ENCODE results near the gene MINK1. TPM values are rescaled to one million over a fixed set of nuclear protein-coding genes. Genes with fewer than 3 reads are reported as not detected.
A peak's percentile ranks its signal among the peaks of the same experiment; 100 is the strongest.
"Not testable (repeated sequence)": the region's sequence is repeated elsewhere in the genome, so short reads cannot be mapped to it uniquely, and the experiment has no call there.

Gene MINK1
- total RNA-seq, 1 donor from 2014 or later = 117 TPM

GRCh38 chr17:4919511-4920047 is 86.4 kb downstream of the MINK1 start:
- no peak for DNase-seq (ENCODE audit: low spot score in 2 of 2, unreplicated experiment in 2 of 2)
- TF ChIP-seq, protein P1, sequence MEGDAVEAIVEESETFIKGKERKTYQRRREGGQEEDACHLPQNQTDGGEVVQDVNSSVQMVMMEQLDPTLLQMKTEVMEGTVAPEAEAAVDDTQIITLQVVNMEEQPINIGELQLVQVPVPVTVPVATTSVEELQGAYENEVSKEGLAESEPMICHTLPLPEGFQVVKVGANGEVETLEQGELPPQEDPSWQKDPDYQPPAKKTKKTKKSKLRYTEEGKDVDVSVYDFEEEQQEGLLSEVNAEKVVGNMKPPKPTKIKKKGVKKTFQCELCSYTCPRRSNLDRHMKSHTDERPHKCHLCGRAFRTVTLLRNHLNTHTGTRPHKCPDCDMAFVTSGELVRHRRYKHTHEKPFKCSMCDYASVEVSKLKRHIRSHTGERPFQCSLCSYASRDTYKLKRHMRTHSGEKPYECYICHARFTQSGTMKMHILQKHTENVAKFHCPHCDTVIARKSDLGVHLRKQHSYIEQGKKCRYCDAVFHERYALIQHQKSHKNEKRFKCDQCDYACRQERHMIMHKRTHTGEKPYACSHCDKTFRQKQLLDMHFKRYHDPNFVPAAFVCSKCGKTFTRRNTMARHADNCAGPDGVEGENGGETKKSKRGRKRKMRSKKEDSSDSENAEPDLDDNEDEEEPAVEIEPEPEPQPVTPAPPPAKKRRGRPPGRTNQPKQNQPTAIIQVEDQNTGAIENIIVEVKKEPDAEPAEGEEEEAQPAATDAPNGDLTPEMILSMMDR (IDR thresholded peaks at IDR 0.05; ENCODE audit: unreplicated experiment) = no peak
- peaks cover 11% of the 10 kb centered on the region for H3K4me1 Mint-ChIP-seq
- no peaks in the 10 kb centered on the region for H3K9me3 Mint-ChIP-seq
- H3K36me3 Mint-ChIP-seq = no peaks in the 10 kb centered on the region
- peak overlapping the region; percentile 4 for H3K4me3 Mint-ChIP-seq
- peak overlapping the region; percentile 78 for H3K27ac Mint-ChIP-seq
- no peaks in the 10 kb centered on the region for H3K27me3 Mint-ChIP-seq (ENCODE audit: low read depth)

- H3K9me3 Mint-ChIP-seq = no peaks in the 10 kb centered on the region
- no peak for DNase-seq (ENCODE audit: low spot score in 2 of 2, unreplicated experiment in 2 of 2)
- peak overlapping the region; percentile 16 for H3K27ac Mint-ChIP-seq
- no peak overlapping the region for H3K4me3 Mint-ChIP-seq
- TF ChIP-seq, protein P1 (IDR thresholded peaks at IDR 0.05; ENCODE audit: unreplicated experiment) = no peak
- H3K36me3 Mint-ChIP-seq = no peaks in the 10 kb centered on the region
- H3K4me1 Mint-ChIP-seq = peaks cover 11% of the 10 kb centered on the region
- no peaks in the 10 kb centered on the region for H3K27me3 Mint-ChIP-seq (ENCODE audit: low read depth)
Measured at GRCh38 chr17:4920351-4921048, 87.4 kb downstream of the MINK1 start.

DNA sequence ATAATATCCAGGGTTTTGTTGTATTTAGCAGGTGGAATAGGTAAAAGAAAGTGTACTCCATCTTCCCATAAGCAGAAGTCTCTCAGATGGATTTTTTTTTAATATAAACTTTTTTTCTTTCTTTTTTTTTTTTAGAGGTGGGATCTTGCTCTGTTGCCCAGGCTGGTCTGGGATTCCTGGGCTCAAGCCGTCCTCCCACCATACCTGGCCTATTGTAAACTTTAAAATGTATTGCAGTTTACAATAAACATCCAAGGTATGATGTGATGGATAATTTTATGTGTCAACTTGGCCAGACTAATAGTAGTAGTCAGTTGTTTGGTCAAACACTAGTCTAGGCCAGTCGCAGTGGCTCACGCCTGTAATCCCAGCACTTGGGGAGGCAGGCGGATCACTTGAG is 88.2 kb downstream of the MINK1 start:
- H3K36me3 Mint-ChIP-seq = no peaks in the 10 kb centered on the region
- H3K9me3 Mint-ChIP-seq = no peaks in the 10 kb centered on the region
- no peaks in the 10 kb centered on the region for H3K27me3 Mint-ChIP-seq (ENCODE audit: low read depth)
- no peak overlapping the region for H3K4me3 Mint-ChIP-seq
- no peak for DNase-seq (ENCODE audit: low spot score in 2 of 2, unreplicated experiment in 2 of 2)
- TF ChIP-seq, protein P1 (IDR thresholded peaks at IDR 0.05; ENCODE audit: unreplicated experiment) = no peak
- peaks cover 11% of the 10 kb centered on the region for H3K4me1 Mint-ChIP-seq
- H3K27ac Mint-ChIP-seq = no peak overlapping the region

GRCh38 chr17:4926577-4927335 is 93.6 kb downstream of the MINK1 start:
- not testable (repeated sequence) for H3K9me3 Mint-ChIP-seq; H3K27me3 Mint-ChIP-seq (ENCODE audit: low read depth)
- peak overlapping the region; percentile 37 for H3K27ac Mint-ChIP-seq

DNA sequence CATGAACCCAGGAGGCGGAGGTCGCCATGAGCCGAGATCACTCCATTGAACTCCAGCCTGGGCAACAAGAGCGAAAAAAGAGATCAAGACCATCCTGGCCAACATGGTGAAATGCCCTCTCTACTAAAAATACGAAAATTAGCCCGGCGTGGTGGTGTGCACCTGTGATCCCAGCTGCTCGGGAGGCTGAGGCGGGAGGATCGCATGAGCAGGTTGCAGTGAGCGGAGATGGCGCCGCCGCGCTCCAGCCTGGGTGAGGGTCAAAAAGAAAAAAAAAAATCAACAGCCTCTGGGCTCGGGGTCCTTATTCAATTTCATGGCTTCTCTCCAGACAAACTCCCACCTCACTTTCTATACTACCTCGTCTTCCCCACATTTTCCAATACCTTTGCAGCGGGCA is 95.7 kb downstream of the MINK1 start:
- Mint-ChIP-seq H3K9me3 (no peaks in the 10 kb centered on the region), H3K27me3 (ENCODE audit: low read depth) (no peaks in the 10 kb centered on the region), H3K4me3 (no peak overlapping the region), H3K36me3 (peaks cover 1% of the 10 kb centered on the region), H3K4me1 (peaks cover 4% of the 10 kb centered on the region), H3K27ac (no peak overlapping the region)
- TF ChIP-seq, protein P1 (IDR thresholded peaks at IDR 0.05; ENCODE audit: unreplicated experiment) = no peak
- DNase-seq (ENCODE audit: low spot score in 2 of 2, unreplicated experiment in 2 of 2) = no peak

More at GRCh38 chr17:4926577-4927335, 93.6 kb downstream of the MINK1 start:
- not testable (repeated sequence) for H3K4me1 Mint-ChIP-seq; DNase-seq (ENCODE audit: low spot score in 2 of 2, unreplicated experiment in 2 of 2); H3K4me3 Mint-ChIP-seq; H3K36me3 Mint-ChIP-seq

DNA sequence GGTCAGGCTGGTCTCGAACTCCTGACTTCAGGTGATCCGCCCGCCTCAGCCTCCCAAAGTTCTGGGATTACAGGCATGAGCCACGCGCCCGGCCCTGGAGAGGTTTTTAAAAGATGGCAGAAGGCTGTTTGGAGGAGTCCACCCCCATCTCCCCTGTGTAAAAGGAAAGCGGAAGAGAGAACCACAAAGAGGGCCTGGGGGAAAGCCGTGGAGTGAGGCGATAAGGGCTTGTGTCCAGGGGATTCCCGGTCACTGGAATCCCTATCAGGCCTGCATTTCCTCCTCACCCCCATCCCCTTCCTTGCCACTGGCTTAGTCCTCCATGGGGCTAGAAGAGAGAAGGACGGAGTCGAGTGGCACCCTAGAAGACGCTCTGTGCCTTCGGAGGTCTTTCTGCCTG is 98.8 kb downstream of the MINK1 start, which contains the start of gene GP1BA:
GP1BA (plus strand) TSS at position 315 of the 400 bp plus-strand sequence. CDS start 328 bp downstream, outside the sequence.
- peaks cover 9% of the 10 kb centered on the region for H3K4me1 Mint-ChIP-seq
- peaks cover 3% of the 10 kb centered on the region for H3K36me3 Mint-ChIP-seq
- TF ChIP-seq, protein P1 (IDR thresholded peaks at IDR 0.05; ENCODE audit: unreplicated experiment) = no peak
- H3K9me3 Mint-ChIP-seq = no peaks in the 10 kb centered on the region
- H3K27ac Mint-ChIP-seq = no peak within 1 kb of the TSS
- no peaks in the 10 kb centered on the region for H3K27me3 Mint-ChIP-seq (ENCODE audit: low read depth)
- no peak within 1 kb of the TSS for H3K4me3 Mint-ChIP-seq
- DNase-seq (ENCODE audit: low spot score in 2 of 2, unreplicated experiment in 2 of 2) = no peak
